Measurements from ENCODE around the gene SPSB3.

Gene SPSB3

GRCh38 chr16:1752853-1753252 lies 29.5 kb downstream of the SPSB3 start:
- Histone ChIP-seq H2AFZ (ENCODE audit: low read depth, low read length) (no peak overlapping the region), H3K27me3 (ENCODE audit: insufficient read depth, low read length) (no peaks in the 10 kb centered on the region), H3K36me3 (ENCODE audit: insufficient read depth, low read length) (peaks cover 50% of the 10 kb centered on the region), H3K4me1 (ENCODE audit: insufficient read depth, low read length) (no peaks in the 10 kb centered on the region), H3K4me3 (ENCODE audit: low read length) (no peak overlapping the region), H3K9me3 (ENCODE audit: low read length) (no peaks in the 10 kb centered on the region)

GRCh38 chr16:1751946-1752345 lies 30.4 kb downstream of the SPSB3 start:
- H3K9me3 ChIP-seq (ENCODE audit: low read length), result no peaks in the 10 kb centered on the region
- peaks cover 59% of the 10 kb centered on the region for H3K36me3 ChIP-seq (ENCODE audit: insufficient read depth, low read length)
- H3K27me3 ChIP-seq (ENCODE audit: insufficient read depth, low read length), result no peaks in the 10 kb centered on the region
- H3K4me3 ChIP-seq (ENCODE audit: low read length), result no peak overlapping the region
- no peaks in the 10 kb centered on the region for H3K4me1 ChIP-seq (ENCODE audit: insufficient read depth, low read length)
- no peak overlapping the region for H2AFZ ChIP-seq (ENCODE audit: low read depth, low read length)

GRCh38 chr16:1749152-1750117 lies 32.9 kb downstream of the SPSB3 start:
- Histone ChIP-seq H3K4me3 (ENCODE audit: low read length) (no peak overlapping the region), H3K9me3 (ENCODE audit: low read length) (no peaks in the 10 kb centered on the region), H3K4me1 (ENCODE audit: insufficient read depth, low read length) (no peaks in the 10 kb centered on the region), H3K27me3 (ENCODE audit: insufficient read depth, low read length) (no peaks in the 10 kb centered on the region), H3K36me3 (ENCODE audit: insufficient read depth, low read length) (peaks cover 65% of the 10 kb centered on the region), H2AFZ (ENCODE audit: low read depth, low read length) (no peak overlapping the region)

- H3K36me3 ChIP-seq (ENCODE audit: insufficient read depth, low read length), result peaks cover 73% of the 10 kb centered on the region
- no peaks in the 10 kb centered on the region for H3K4me1 ChIP-seq (ENCODE audit: insufficient read depth, low read length)
- H3K9me3 ChIP-seq (ENCODE audit: low read length), result no peaks in the 10 kb centered on the region
- H3K27me3 ChIP-seq (ENCODE audit: insufficient read depth, low read length), result no peaks in the 10 kb centered on the region
- H3K4me3 ChIP-seq (ENCODE audit: low read length), result no peak overlapping the region
- no peak overlapping the region for H2AFZ ChIP-seq (ENCODE audit: low read depth, low read length)
Measured at GRCh38 chr16:1747934-1748333, 34.4 kb downstream of the SPSB3 start.

- Histone ChIP-seq H3K9me3 (ENCODE audit: low read length) (no peaks in the 10 kb centered on the region), H3K27me3 (ENCODE audit: insufficient read depth, low read length) (no peaks in the 10 kb centered on the region), H3K36me3 (ENCODE audit: insufficient read depth, low read length) (peaks cover 62% of the 10 kb centered on the region), H2AFZ (ENCODE audit: low read depth, low read length) (no peak overlapping the region), H3K4me3 (ENCODE audit: low read length) (no peak overlapping the region), H3K4me1 (ENCODE audit: insufficient read depth, low read length) (no peaks in the 10 kb centered on the region)
Measured at GRCh38 chr16:1746693-1747195, 35.6 kb downstream of the SPSB3 start.

GRCh38 chr16:1745900-1746692 lies 36.3 kb downstream of the SPSB3 start:
- H3K4me3 ChIP-seq (ENCODE audit: low read length), result no peak overlapping the region
- H3K36me3 ChIP-seq (ENCODE audit: insufficient read depth, low read length), result peaks cover 57% of the 10 kb centered on the region
- no peaks in the 10 kb centered on the region for H3K9me3 ChIP-seq (ENCODE audit: low read length)
- H2AFZ ChIP-seq (ENCODE audit: low read depth, low read length), result no peak overlapping the region
- H3K4me1 ChIP-seq (ENCODE audit: insufficient read depth, low read length), result no peaks in the 10 kb centered on the region
- H3K27me3 ChIP-seq (ENCODE audit: insufficient read depth, low read length), result no peaks in the 10 kb centered on the region

GRCh38 chr16:1745181-1745899 lies 37.0 kb downstream of the SPSB3 start:
- no peaks in the 10 kb centered on the region for H3K27me3 ChIP-seq (ENCODE audit: insufficient read depth, low read length)

GRCh38 chr16:1744338-1744840 lies 38.0 kb downstream of the SPSB3 start:
- Histone ChIP-seq H3K36me3 (ENCODE audit: insufficient read depth, low read length) (peaks cover 50% of the 10 kb centered on the region), H3K27me3 (ENCODE audit: insufficient read depth, low read length) (no peaks in the 10 kb centered on the region), H2AFZ (ENCODE audit: low read depth, low read length) (no peak overlapping the region), H3K4me3 (ENCODE audit: low read length) (no peak overlapping the region), H3K9me3 (ENCODE audit: low read length) (no peaks in the 10 kb centered on the region), H3K4me1 (ENCODE audit: insufficient read depth, low read length) (no peaks in the 10 kb centered on the region)

More at GRCh38 chr16:1745181-1745899, 37.0 kb downstream of the SPSB3 start:
- H2AFZ ChIP-seq (ENCODE audit: low read depth, low read length), result no peak overlapping the region
- H3K9me3 ChIP-seq (ENCODE audit: low read length), result no peaks in the 10 kb centered on the region
- no peaks in the 10 kb centered on the region for H3K4me1 ChIP-seq (ENCODE audit: insufficient read depth, low read length)
- no peak overlapping the region for H3K4me3 ChIP-seq (ENCODE audit: low read length)
- peaks cover 54% of the 10 kb centered on the region for H3K36me3 ChIP-seq (ENCODE audit: insufficient read depth, low read length)

- Histone ChIP-seq H3K36me3 (ENCODE audit: insufficient read depth, low read length) (peaks cover 42% of the 10 kb centered on the region), H3K27me3 (ENCODE audit: insufficient read depth, low read length) (no peaks in the 10 kb centered on the region), H3K9me3 (ENCODE audit: low read length) (no peaks in the 10 kb centered on the region), H2AFZ (ENCODE audit: low read depth, low read length) (no peak overlapping the region), H3K4me3 (ENCODE audit: low read length) (no peak overlapping the region), H3K4me1 (ENCODE audit: insufficient read depth, low read length) (no peaks in the 10 kb centered on the region)
Measured at GRCh38 chr16:1743376-1744337, 38.7 kb downstream of the SPSB3 start.

GRCh38 chr16:1741553-1742165 lies 40.7 kb downstream of the SPSB3 start:
- peaks cover 23% of the 10 kb centered on the region for H3K36me3 ChIP-seq (ENCODE audit: insufficient read depth, low read length)
- no peak overlapping the region for H3K4me3 ChIP-seq (ENCODE audit: low read length)
- H2AFZ ChIP-seq (ENCODE audit: low read depth, low read length), result no peak overlapping the region
- no peaks in the 10 kb centered on the region for H3K27me3 ChIP-seq (ENCODE audit: insufficient read depth, low read length)
- no peaks in the 10 kb centered on the region for H3K4me1 ChIP-seq (ENCODE audit: insufficient read depth, low read length)
- H3K9me3 ChIP-seq (ENCODE audit: low read length), result peaks cover 3% of the 10 kb centered on the region

GRCh38 chr16:1740781-1741490 lies 41.4 kb downstream of the SPSB3 start:
- Histone ChIP-seq H3K27me3 (ENCODE audit: insufficient read depth, low read length) (no peaks in the 10 kb centered on the region), H3K9me3 (ENCODE audit: low read length) (peaks cover 3% of the 10 kb centered on the region), H2AFZ (ENCODE audit: low read depth, low read length) (no peak overlapping the region), H3K36me3 (ENCODE audit: insufficient read depth, low read length) (peaks cover 19% of the 10 kb centered on the region), H3K4me3 (ENCODE audit: low read length) (no peak overlapping the region), H3K4me1 (ENCODE audit: insufficient read depth, low read length) (no peaks in the 10 kb centered on the region)
